MCF 10A (cell line): ENCODE data around the gene NXPH4. TPM values are rescaled to one million over a fixed set of nuclear protein-coding genes. Genes with fewer than 3 reads are reported as not detected.

Experiments
- BruUV-seq: library from RNA; stranded (reverse); fragments of 400-500 nt; replicated peaks from 2 replicates; lab custom pipeline; 2021; lab: Mats Ljungman, UMichigan
- CTCF ChIA-PET: fragments of 300-600 bp; sonication (Branson Sonifier 250); formaldehyde crosslinking; extraction: SDS; loops from one replicate; lab custom pipeline; 2021; ENCODE audit warnings: antibody characterized with exemption, inconsistent platforms; lab: Yijun Ruan, JAX
- POLR2A ChIA-PET: fragments of 300-600, 350-650 bp; sonication (Branson Sonifier 250); formaldehyde crosslinking; extraction: SDS; loops from one replicate; lab custom pipeline; 2020; ENCODE audit warnings: antibody characterized with exemption, inconsistent platforms; lab: Yijun Ruan, JAX
- DNase-seq: peaks from one replicate; pipeline ENCODE4 v3.0.0-alpha.2; 2018; ENCODE audit not compliant: unreplicated experiment
- H3K27ac Mint-ChIP-seq: one replicate; pipeline ENCODE4 v1.8.0; 2022; ENCODE audit warnings: mild to moderate bottlenecking, low read depth, mixed read lengths; ENCODE audit not compliant: unreplicated experiment
- H3K27me3 Mint-ChIP-seq: one replicate; pipeline ENCODE4 v1.8.0; 2022; ENCODE audit warnings: mixed read lengths; ENCODE audit not compliant: insufficient read depth, unreplicated experiment
- H3K36me3 Mint-ChIP-seq: one replicate; pipeline ENCODE4 v1.8.0; 2022; ENCODE audit warnings: mild to moderate bottlenecking, moderate library complexity, mixed read lengths; ENCODE audit not compliant: insufficient read depth, unreplicated experiment
- H3K4me1 Mint-ChIP-seq: one replicate; pipeline ENCODE4 v1.8.0; 2022; ENCODE audit warnings: mixed read lengths; ENCODE audit not compliant: insufficient read depth, unreplicated experiment
- H3K4me3 Mint-ChIP-seq: one replicate; pipeline ENCODE4 v1.8.0; 2022; ENCODE audit warnings: mild to moderate bottlenecking, moderate library complexity, mixed read lengths; ENCODE audit not compliant: unreplicated experiment
- H3K9me3 Mint-ChIP-seq: one replicate; pipeline ENCODE4 v1.8.0; 2022; ENCODE audit warnings: mixed read lengths; ENCODE audit not compliant: unreplicated experiment
- intact Hi-C: fragments of 100-400 bp; cut with micrococcal nuclease; formaldehyde crosslinking; loops from 2 replicates; pipeline ENCODE4 v1.14.1; 2022
- total RNA-seq: library from RNA; stranded (reverse); gene quantifications from 2 replicates; pipeline ENCODE4 v1.2.3, GENCODE V29; 2022
- TF ChIP-seq, protein P1 (sequence below): fragments of 200-600 bp; IDR thresholded peaks from one replicate; pipeline ENCODE4 v1.8.0; 2022; ENCODE audit warnings: antibody characterized with exemption, mild to moderate bottlenecking; ENCODE audit not compliant: unreplicated experiment

NXPH4 gene
- total RNA-seq, 1 experiment from 2014 or later: 2.2 TPM

DNA sequence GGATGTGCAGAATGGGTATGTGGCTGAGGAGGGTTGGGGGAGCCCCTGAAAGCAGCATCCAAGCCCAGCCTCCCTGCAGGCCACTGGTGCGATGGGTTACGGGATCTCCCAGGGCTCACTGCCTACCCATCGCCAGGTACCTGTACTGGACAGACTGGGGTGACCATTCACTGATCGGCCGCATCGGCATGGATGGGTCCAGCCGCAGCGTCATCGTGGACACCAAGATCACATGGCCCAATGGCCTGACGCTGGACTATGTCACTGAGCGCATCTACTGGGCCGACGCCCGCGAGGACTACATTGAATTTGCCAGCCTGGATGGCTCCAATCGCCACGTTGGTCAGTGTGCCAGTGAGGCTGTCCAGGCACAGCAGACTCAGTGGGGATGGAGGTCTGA, 18.3 kb upstream of the NXPH4 start:
- Mint-ChIP-seq H3K9me3 (no peaks in the 10 kb centered on the region), H3K27ac (no peak overlapping the region), H3K4me1 (no peaks in the 10 kb centered on the region), H3K36me3 (peaks cover 32% of the 10 kb centered on the region), H3K4me3 (no peak overlapping the region), H3K27me3 (no peaks in the 10 kb centered on the region)
- TF ChIP-seq, protein P1, sequence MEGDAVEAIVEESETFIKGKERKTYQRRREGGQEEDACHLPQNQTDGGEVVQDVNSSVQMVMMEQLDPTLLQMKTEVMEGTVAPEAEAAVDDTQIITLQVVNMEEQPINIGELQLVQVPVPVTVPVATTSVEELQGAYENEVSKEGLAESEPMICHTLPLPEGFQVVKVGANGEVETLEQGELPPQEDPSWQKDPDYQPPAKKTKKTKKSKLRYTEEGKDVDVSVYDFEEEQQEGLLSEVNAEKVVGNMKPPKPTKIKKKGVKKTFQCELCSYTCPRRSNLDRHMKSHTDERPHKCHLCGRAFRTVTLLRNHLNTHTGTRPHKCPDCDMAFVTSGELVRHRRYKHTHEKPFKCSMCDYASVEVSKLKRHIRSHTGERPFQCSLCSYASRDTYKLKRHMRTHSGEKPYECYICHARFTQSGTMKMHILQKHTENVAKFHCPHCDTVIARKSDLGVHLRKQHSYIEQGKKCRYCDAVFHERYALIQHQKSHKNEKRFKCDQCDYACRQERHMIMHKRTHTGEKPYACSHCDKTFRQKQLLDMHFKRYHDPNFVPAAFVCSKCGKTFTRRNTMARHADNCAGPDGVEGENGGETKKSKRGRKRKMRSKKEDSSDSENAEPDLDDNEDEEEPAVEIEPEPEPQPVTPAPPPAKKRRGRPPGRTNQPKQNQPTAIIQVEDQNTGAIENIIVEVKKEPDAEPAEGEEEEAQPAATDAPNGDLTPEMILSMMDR: no peak
- BruUV-seq: no TSS peak
- intact Hi-C loops: no loop called here
- ChIA-PET POLR2A (no interaction called here), CTCF (interaction anchor here (0.6 to 1.7 kb wide), 7 partner anchors 11 to 252 kb away, joined by 3 to 5 read pairs (median 3); no protein-coding TSS in a partner anchor)
- no peak for DNase-seq

DNA sequence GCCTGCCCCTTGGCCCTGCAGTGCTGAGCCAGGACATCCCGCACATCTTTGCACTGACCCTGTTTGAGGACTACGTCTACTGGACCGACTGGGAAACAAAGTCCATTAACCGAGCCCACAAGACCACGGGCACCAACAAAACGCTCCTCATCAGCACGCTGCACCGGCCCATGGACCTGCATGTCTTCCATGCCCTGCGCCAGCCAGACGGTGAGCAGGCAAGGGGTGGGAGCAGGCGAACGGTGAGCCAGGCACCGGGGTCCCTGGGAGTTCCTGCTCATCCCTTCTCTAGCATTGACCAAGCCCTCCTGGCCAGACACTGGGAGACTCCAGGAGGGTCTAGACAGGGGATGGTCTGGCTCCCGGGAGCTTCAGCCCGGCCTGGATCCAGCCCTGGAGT, 17.4 kb upstream of the NXPH4 start:
- ChIA-PET CTCF (interaction anchor here (0.7 to 1.0 kb wide), 3 partner anchors 13 to 25 kb away, joined by 3 to 5 read pairs (median 3); no protein-coding TSS in a partner anchor), POLR2A (interaction anchor here (0.6 kb wide), 1 partner anchor 53 kb away, joined by 3 read pairs; no protein-coding TSS in a partner anchor)
- Mint-ChIP-seq H3K27ac (no peak overlapping the region), H3K36me3 (peaks cover 35% of the 10 kb centered on the region), H3K4me1 (no peaks in the 10 kb centered on the region), H3K4me3 (no peak overlapping the region), H3K27me3 (no peaks in the 10 kb centered on the region), H3K9me3 (no peaks in the 10 kb centered on the region)
- TF ChIP-seq, protein P1: no peak
- intact Hi-C loops: no loop called here
- DNase-seq: no peak
- BruUV-seq: no TSS peak

DNA sequence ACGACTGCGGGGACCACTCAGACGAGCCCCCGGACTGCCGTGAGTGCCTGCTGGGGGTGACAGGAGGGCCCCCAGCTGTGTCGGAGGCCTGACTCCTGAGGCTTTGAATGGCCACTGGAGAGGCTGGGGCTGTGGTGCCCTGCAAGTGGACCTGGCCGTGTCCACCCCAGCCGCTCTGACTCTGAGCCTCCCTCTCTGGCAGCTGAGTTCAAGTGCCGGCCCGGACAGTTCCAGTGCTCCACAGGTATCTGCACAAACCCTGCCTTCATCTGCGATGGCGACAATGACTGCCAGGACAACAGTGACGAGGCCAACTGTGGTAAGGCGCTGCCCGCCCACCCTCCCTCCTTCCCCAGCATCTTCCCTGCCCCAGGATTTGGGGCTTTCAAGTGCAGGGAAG, 16.1 kb upstream of the NXPH4 start:
- Mint-ChIP-seq H3K4me1 (no peaks in the 10 kb centered on the region), H3K4me3 (no peak overlapping the region), H3K9me3 (no peaks in the 10 kb centered on the region), H3K27me3 (no peaks in the 10 kb centered on the region), H3K27ac (no peak overlapping the region), H3K36me3 (peaks cover 28% of the 10 kb centered on the region)
- TF ChIP-seq, protein P1: no peak
- CTCF ChIA-PET: no interaction called here
- POLR2A ChIA-PET: no interaction called here
- BruUV-seq: no TSS peak
- DNase-seq: no peak
- intact Hi-C loops: no loop called here

DNA sequence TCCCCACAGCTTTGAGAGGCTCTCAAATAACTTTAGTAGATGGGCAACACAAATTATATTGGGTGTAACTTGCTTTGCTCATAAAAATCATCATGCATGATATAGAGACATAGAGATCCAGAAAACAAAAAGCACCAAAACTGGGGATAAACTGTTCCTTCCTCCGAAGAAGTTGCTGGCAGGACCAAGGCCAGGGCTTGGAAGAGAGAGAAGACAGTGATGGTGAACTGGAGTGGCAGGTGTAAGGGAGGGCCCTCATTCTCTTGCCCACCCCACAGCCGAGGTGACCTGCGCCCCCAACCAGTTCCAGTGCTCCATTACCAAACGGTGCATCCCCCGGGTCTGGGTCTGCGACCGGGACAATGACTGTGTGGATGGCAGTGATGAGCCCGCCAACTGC, 15.4 kb upstream of the NXPH4 start:
- no peaks in the 10 kb centered on the region for H3K27me3 Mint-ChIP-seq
- no peaks in the 10 kb centered on the region for H3K9me3 Mint-ChIP-seq
- POLR2A ChIA-PET: no interaction called here
- H3K36me3 Mint-ChIP-seq: peaks cover 25% of the 10 kb centered on the region
- BruUV-seq: no TSS peak
- H3K4me1 Mint-ChIP-seq: no peaks in the 10 kb centered on the region
- no peak for DNase-seq
- intact Hi-C loops: no loop called here
- CTCF ChIA-PET: no interaction called here
- TF ChIP-seq, protein P1: no peak
- no peak overlapping the region for H3K4me3 Mint-ChIP-seq
- no peak overlapping the region for H3K27ac Mint-ChIP-seq
